NT2/D1 (cell line): ENCODE results near the gene ZC3H12D.

ENCODE experiments used
- SUZ12 ChIP-seq: IDR thresholded peaks from 2 replicates; pipeline ENCODE4 v1.6.1; 2011; ENCODE audit not compliant: insufficient read length, insufficient read depth; ENCODE audit errors: extremely low read depth
- ZNF274 ChIP-seq: IDR thresholded peaks from 2 replicates; pipeline ENCODE4 v1.6.1; 2011; ENCODE audit warnings: mild to moderate bottlenecking, low read depth, low read length

GRCh38 chr6:149477544-149477943 lies 7.3 kb downstream of the ZC3H12D start:
- TF ChIP-seq SUZ12 = no peak
- TF ChIP-seq ZNF274 = no peak
